Vagina (tissue), 2 donors: ENCODE measurements around the gene SNX32.

Experiments used
- POLR2AphosphoS5 ChIP-seq, 2 donors: sonication (generic); formaldehyde crosslinking; IDR thresholded peaks; one replicate each; pipeline ENCODE4 v1.9.0; 2017; ENCODE audit warnings: antibody characterized with exemption in 2 of 2, mild to moderate bottlenecking in 2 of 2, low read depth in 1 of 2; ENCODE audit not compliant: insufficient read depth in 1 of 2
- TF ChIP-seq, protein P1 (sequence below), 3 experiments: fragments of 450-650 bp in 2 of 3; fragments of 200-600 bp in 1 of 3; sonication (generic) in 1 of 3; IDR thresholded peaks; one replicate each; pipeline ENCODE4 v1.5.1; 2017 to 2019; ENCODE audit warnings: antibody characterized with exemption in 3 of 3, mild to moderate bottlenecking in 2 of 3, moderate library complexity in 2 of 3

DNA sequence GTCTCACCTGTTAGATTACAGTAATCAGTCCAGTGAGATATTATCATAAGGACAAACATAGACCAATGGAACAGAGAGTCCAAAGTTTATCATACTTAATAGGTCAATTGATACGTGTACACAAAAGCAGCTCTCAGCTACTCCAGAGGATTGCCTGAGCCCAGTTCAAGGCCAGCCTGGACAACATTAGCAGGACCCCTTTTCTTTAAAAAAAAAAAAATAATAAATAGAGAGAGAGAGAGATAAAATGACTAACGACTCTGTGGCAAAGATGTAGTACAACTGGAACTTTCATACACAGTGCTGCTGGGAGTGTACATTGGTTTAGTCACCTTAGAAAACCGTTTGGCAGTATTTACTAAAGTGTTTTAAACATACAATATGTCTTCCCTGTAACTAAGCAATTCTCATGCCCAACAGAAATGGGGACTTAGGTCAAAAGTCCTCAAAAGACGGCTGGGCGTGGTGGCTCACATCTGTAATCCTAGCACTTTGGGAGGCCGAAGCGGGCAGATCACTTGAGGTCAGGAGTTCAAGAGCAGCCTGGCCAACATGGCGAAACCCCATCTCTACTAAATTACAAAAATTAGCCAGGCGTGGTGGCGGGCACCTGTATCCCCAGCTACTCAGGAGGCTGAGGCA, 10.6 kb downstream of the SNX32 start:
- TF ChIP-seq, protein P1, sequence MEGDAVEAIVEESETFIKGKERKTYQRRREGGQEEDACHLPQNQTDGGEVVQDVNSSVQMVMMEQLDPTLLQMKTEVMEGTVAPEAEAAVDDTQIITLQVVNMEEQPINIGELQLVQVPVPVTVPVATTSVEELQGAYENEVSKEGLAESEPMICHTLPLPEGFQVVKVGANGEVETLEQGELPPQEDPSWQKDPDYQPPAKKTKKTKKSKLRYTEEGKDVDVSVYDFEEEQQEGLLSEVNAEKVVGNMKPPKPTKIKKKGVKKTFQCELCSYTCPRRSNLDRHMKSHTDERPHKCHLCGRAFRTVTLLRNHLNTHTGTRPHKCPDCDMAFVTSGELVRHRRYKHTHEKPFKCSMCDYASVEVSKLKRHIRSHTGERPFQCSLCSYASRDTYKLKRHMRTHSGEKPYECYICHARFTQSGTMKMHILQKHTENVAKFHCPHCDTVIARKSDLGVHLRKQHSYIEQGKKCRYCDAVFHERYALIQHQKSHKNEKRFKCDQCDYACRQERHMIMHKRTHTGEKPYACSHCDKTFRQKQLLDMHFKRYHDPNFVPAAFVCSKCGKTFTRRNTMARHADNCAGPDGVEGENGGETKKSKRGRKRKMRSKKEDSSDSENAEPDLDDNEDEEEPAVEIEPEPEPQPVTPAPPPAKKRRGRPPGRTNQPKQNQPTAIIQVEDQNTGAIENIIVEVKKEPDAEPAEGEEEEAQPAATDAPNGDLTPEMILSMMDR (IDR thresholded peaks at IDR 0.05), result no peak
- no peak for TF ChIP-seq POLR2AphosphoS5 (IDR thresholded peaks at IDR 0.05; ENCODE audit: insufficient read depth in 1 of 2, low read depth in 1 of 2)
